ENCODE measurements around the gene IPPK.
A peak's percentile ranks its signal among the peaks of the same experiment; 100 is the strongest.

IPPK gene

DNA sequence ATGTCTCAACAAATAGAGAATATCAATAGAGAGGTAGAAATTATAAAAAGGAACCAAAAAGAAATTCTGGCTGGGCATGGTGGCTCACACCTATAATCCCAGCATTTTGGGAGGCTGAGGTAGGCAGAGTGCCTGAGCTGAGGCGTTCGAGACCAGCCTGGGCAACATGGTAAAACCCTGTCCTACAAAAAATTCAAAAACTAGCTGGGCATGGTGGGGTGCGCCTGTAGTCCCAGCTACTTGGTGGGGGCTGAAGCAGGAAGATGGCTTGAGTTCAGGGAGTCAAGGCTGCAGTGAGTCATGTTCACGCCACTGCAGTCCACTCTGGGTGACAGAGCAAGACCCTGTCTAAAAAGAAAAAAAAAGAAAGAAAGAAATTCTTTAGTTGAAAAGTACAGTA, 24.9 kb downstream of the IPPK start:
- no peaks in the 10 kb centered on the region for H3K27me3 ChIP-seq
- H3K9me3 ChIP-seq: no peaks in the 10 kb centered on the region
- H3K4me3 ChIP-seq: no peak overlapping the region
- H3K36me3 ChIP-seq: peaks cover 34 to 96% (median 82%) of the 10 kb centered on the region in 3 donors
- no peaks in the 10 kb centered on the region for H3K4me1 ChIP-seq
- intact Hi-C loops (cut with DNase I; ENCODE audit: low total_unique reads): no loop called here
- no peak for DNase-seq
- TF ChIP-seq, protein P1, sequence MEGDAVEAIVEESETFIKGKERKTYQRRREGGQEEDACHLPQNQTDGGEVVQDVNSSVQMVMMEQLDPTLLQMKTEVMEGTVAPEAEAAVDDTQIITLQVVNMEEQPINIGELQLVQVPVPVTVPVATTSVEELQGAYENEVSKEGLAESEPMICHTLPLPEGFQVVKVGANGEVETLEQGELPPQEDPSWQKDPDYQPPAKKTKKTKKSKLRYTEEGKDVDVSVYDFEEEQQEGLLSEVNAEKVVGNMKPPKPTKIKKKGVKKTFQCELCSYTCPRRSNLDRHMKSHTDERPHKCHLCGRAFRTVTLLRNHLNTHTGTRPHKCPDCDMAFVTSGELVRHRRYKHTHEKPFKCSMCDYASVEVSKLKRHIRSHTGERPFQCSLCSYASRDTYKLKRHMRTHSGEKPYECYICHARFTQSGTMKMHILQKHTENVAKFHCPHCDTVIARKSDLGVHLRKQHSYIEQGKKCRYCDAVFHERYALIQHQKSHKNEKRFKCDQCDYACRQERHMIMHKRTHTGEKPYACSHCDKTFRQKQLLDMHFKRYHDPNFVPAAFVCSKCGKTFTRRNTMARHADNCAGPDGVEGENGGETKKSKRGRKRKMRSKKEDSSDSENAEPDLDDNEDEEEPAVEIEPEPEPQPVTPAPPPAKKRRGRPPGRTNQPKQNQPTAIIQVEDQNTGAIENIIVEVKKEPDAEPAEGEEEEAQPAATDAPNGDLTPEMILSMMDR (IDR thresholded peaks at IDR 0.05): no peak
- H3K27ac ChIP-seq: no peak overlapping the region

DNA sequence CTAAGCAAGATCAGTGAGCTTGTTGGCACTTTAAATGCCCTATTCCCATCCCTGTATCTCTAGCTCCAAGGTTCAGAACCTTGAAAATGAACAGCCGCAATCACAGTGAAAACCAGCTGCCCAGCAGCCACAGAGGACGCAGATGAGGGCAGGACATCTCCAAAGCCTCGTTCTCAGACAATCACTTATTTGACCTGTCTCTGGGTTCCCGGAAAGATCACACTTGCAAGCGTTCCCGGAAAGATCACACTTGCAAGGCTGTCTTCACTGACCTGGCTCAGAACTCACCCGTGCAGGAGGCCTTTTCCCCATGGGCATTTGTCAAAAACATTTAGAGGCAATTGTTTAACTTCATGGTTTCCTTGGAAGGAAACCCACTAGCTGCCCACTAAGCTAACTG, 25.7 kb downstream of the IPPK start:
- peaks cover 41 to 99% (median 87%) of the 10 kb centered on the region in 3 donors for H3K36me3 ChIP-seq
- no peaks in the 10 kb centered on the region for H3K27me3 ChIP-seq
- intact Hi-C loops (cut with DNase I; ENCODE audit: low total_unique reads): no loop called here
- TF ChIP-seq, protein P1 (IDR thresholded peaks at IDR 0.05): no peak
- H3K9me3 ChIP-seq: no peaks in the 10 kb centered on the region
- no peak for DNase-seq
- no peaks in the 10 kb centered on the region for H3K4me1 ChIP-seq
- H3K27ac ChIP-seq: no peak overlapping the region
- no peak overlapping the region for H3K4me3 ChIP-seq

DNA sequence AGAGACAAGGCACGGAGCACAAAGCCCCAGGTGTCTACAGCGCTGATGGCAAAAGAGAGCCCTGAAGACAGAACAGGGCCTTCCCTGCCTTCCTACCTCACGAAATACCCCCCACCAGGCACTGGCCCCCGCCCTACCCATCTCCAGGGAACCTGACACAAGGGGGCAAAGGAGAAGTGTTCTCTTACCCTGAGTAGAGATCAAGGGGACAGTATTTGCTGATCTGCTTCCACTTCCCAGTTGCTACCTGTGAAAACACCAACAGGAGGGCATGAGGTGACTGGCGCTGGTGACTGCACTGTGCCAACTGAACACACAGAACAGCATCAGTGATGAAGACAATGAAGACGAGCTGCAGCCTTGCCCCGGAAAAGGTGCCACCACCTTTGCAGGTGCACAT, 27.4 kb downstream of the IPPK start:
- no peak overlapping the region for H3K4me3 ChIP-seq
- peak in 1 of 2 donors; percentile 42 for DNase-seq
- peaks cover 43 to 99% (median 85%) of the 10 kb centered on the region in 3 donors for H3K36me3 ChIP-seq
- intact Hi-C loops (cut with DNase I; ENCODE audit: low total_unique reads): no loop called here
- H3K27ac ChIP-seq: no peak overlapping the region
- H3K9me3 ChIP-seq: no peaks in the 10 kb centered on the region
- TF ChIP-seq, protein P1 (IDR thresholded peaks at IDR 0.05): no peak
- no peaks in the 10 kb centered on the region for H3K27me3 ChIP-seq
- H3K4me1 ChIP-seq: no peaks in the 10 kb centered on the region

DNA sequence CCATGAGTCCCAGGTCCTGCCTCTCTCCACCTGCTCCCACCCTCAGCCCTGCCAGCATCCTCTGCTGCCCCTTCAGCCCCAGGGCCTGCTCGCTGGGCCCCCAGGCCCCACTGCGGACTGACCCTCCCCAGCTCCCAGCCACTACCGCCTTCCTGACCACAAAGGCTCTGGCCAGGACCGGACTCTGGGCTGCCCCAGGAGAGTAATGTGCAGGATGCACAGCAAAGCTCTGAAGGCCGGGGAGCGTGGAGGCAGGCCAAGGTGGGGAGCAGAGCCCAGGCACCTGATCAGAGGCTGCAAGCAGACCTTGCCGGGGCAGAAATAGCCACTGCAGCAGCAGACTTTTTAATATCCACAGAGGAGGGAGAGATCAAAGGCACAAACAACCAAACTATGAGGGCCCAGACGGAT, 27.9 kb downstream of the IPPK start:
- Histone ChIP-seq H3K4me3 (no peak overlapping the region), H3K27ac (no peak overlapping the region), H3K27me3 (no peaks in the 10 kb centered on the region), H3K9me3 (no peaks in the 10 kb centered on the region), H3K36me3 (peaks cover 40 to 99% (median 85%) of the 10 kb centered on the region in 3 donors), H3K4me1 (no peaks in the 10 kb centered on the region)
- TF ChIP-seq, protein P1 (IDR thresholded peaks at IDR 0.05): no peak
- intact Hi-C loops (cut with DNase I; ENCODE audit: low total_unique reads): no loop called here
- DNase-seq: peak in 1 of 2 donors; percentile 48

DNA sequence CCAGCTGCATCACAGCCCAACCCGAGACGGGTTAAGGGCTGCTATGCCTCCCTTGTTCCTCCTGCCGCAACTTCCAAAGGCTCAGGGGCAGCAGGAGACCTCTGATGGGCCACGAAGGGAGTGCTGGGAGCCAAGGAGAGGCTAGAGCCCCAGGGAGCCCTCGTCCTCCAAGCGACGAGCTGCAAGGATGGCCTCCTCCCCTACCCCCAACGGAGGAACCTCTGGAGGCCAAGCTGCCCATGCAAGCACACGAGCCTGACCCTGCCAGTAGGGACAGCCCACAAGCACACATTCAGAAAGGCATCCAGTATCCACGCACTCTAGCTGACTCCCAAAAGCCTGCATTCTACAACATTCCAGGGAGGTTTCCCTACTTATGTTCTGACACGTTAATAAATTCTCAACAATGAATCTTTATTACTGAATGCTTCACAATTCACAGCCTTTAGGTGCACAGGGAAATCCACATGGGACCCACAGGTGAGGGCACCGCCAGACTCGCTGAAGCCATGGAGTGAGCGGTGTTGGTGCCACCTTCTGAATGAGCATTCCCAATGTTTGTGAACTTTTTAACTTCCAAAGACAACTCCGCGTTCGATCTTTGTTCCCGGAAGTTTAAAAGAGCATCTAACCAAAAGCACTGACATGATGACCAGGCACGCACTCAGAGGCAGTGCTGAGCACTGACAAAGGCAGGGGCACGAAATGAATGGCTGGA, 28.7 kb downstream of the IPPK start:
- intact Hi-C loops (cut with DNase I; ENCODE audit: low total_unique reads): no loop called here
- DNase-seq: peak in 1 of 2 donors; percentile 54
- peaks cover 36 to 99% (median 85%) of the 10 kb centered on the region in 3 donors for H3K36me3 ChIP-seq
- no peak overlapping the region for H3K4me3 ChIP-seq
- H3K27ac ChIP-seq: no peak overlapping the region
- TF ChIP-seq, protein P1 (IDR thresholded peaks at IDR 0.05): no peak
- H3K9me3 ChIP-seq: no peaks in the 10 kb centered on the region
- H3K27me3 ChIP-seq: no peaks in the 10 kb centered on the region
- no peaks in the 10 kb centered on the region for H3K4me1 ChIP-seq
